Ovary (tissue), 9 donors: ENCODE results near the gene PALD1. TPM values are rescaled to one million over a fixed set of nuclear protein-coding genes. Genes with fewer than 3 reads are reported as not detected.

ENCODE experiments used
- DNase-seq, 5 donors: peaks; one replicate each; pipeline ENCODE4 v3.0.0-alpha.2; 2019 to 2020
- H3K27ac ChIP-seq, 2 donors: fragments of 200-600 bp; one replicate each; pipeline versions ENCODE4 v1.5.1 to v1.8.0; 2019 to 2022
- H3K27me3 ChIP-seq: fragments of 200-600 bp; one replicate; pipeline ENCODE4 v1.8.0; 2022
- H3K36me3 ChIP-seq: fragments of 200-600 bp; sonication (generic); one replicate; pipeline ENCODE4 v1.5.1; 2019
- H3K4me1 ChIP-seq: one replicate; pipeline ENCODE4 v1.8.1; 2013; ENCODE audit warnings: mild to moderate bottlenecking, moderate library complexity; ENCODE audit not compliant: insufficient read depth
- H3K4me3 ChIP-seq: fragments of 200-600 bp; sonication (generic); one replicate; pipeline ENCODE4 v1.5.1; 2017
- H3K9me3 ChIP-seq, 2 donors: fragments of 200-600 bp in 1 of 2; sonication (generic) in 1 of 2; one replicate each; pipeline versions ENCODE4 v1.5.1 to v1.8.1; 2013 to 2019; ENCODE audit warnings: mild to moderate bottlenecking in 1 of 2, moderate library complexity in 1 of 2
- EP300 ChIP-seq: sonication (generic); formaldehyde crosslinking; IDR thresholded peaks from one replicate; pipeline ENCODE4 v1.6.1; 2017; ENCODE audit warnings: antibody characterized with exemption
- POLR2A ChIP-seq: fragments of 450-650 bp; IDR thresholded peaks from one replicate; pipeline ENCODE4 v1.6.1; 2017; ENCODE audit warnings: antibody characterized with exemption, mild to moderate bottlenecking, moderate library complexity
- WGBS, 3 donors: extraction: QIAGEN DNeasy Blood & Tissue Kit in 1 of 3; methylation state at CpG; one replicate each; pipeline versions ENCODE4 v1.1.5 to v1.1.7; 2013 to 2017; 5-methylcytosine and 5-hydroxymethylcytosine counted together
- intact Hi-C, 4 donors: fragments of 100-400 bp; cut with DNase I; formaldehyde crosslinking; loops; one replicate each; pipeline versions ENCODE4 v1.11.0 to v1.15.1; 2022 to 2023
- polyA plus RNA-seq, 2 donors: library from polyadenylated mRNA; stranded (reverse); fragments of 200-250 nt in 1 of 2; fragments of 350-450 nt in 1 of 2; fragmentation: Illumina TruSeq in 1 of 2; extraction: RNeasy Lipid Tissue Mini Kit (QIAGEN cat#74804) in 1 of 2; gene quantifications; one replicate each; pipeline ENCODE4 v1.2.3, GENCODE V29; 2013 to 2014
- total RNA-seq, 7 donors: library from RNA; depleted of rRNA in 2 of 7; stranded (reverse); fragments of >200 nt in 2 of 7; fragmentation: NEBNext Ultra II Directional in 3 of 7; extraction: Animal tissue kit (Norgen Biotek cat#: 25700) in 3 of 7; gene quantifications; one replicate each; pipeline versions ENCODE4 v1.1.0 to v1.2.4, GENCODE V29; 2016 to 2023
- TF ChIP-seq, protein P1 (sequence below), 3 donors: fragments of 450-650 bp in 2 of 3; fragments of 200-600 bp in 1 of 3; IDR thresholded peaks; one replicate each; pipeline versions ENCODE4 v1.5.1 to v1.8.0; 2016 to 2022; ENCODE audit warnings: antibody characterized with exemption in 3 of 3, mild to moderate bottlenecking in 1 of 3
- donor health status: DM: no; HTN: no; CAD: no; lungs with moderate emphysema.
- donor health status: DM: no; HTN: no; CAD: no.
- donor health status: Bipolar disorder and iron deficiency.
- donor health status: DM: yes; HTN: yes; CAD: no.
- donor health status: DM: no; HTN: no; CAD: no.
- donor health status: DM: yes; HTN: yes; CAD: no.

The PALD1 gene
- total and polyA plus RNA-seq, 9 donors = 2.2 to 10.5 (median 6.8) TPM

- Histone ChIP-seq H3K36me3 (no peaks in the 10 kb centered on the region), H3K4me1 (no peaks in the 10 kb centered on the region), H3K27ac (no peak overlapping the region), H3K27me3 (no peaks in the 10 kb centered on the region), H3K9me3 (no peaks in the 10 kb centered on the region), H3K4me3 (no peak overlapping the region)
- 76 to 81% (median 81%) methylated on average over 8 of the region's 8 CpGs for WGBS, 3 donors
- no peak for TF ChIP-seq POLR2A
- no peak for TF ChIP-seq EP300
- TF ChIP-seq, protein P1, sequence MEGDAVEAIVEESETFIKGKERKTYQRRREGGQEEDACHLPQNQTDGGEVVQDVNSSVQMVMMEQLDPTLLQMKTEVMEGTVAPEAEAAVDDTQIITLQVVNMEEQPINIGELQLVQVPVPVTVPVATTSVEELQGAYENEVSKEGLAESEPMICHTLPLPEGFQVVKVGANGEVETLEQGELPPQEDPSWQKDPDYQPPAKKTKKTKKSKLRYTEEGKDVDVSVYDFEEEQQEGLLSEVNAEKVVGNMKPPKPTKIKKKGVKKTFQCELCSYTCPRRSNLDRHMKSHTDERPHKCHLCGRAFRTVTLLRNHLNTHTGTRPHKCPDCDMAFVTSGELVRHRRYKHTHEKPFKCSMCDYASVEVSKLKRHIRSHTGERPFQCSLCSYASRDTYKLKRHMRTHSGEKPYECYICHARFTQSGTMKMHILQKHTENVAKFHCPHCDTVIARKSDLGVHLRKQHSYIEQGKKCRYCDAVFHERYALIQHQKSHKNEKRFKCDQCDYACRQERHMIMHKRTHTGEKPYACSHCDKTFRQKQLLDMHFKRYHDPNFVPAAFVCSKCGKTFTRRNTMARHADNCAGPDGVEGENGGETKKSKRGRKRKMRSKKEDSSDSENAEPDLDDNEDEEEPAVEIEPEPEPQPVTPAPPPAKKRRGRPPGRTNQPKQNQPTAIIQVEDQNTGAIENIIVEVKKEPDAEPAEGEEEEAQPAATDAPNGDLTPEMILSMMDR (IDR thresholded peaks at IDR 0.05) = no peak
- DNase-seq = no peak
- intact Hi-C loops = no loop called here
Observed at GRCh38 chr10:70596860-70597809, 118.6 kb downstream of the PALD1 start.

- no peak for DNase-seq
- WGBS, 3 donors = 94 to 96% (median 95%) methylated on average over 30 to 34 of the region's 34 CpGs
- TF ChIP-seq, protein P1 (IDR thresholded peaks at IDR 0.05) = no peak
- TF ChIP-seq EP300 (no peak), POLR2A (no peak)
- H3K27ac ChIP-seq = no peak overlapping the region
- no peaks in the 10 kb centered on the region for H3K27me3 ChIP-seq
- H3K9me3 ChIP-seq = no peaks in the 10 kb centered on the region
- H3K36me3 ChIP-seq = no peaks in the 10 kb centered on the region
- no peaks in the 10 kb centered on the region for H3K4me1 ChIP-seq
- intact Hi-C loops = no loop called here
- H3K4me3 ChIP-seq = no peak overlapping the region
Observed at GRCh38 chr10:70597856-70598815, 119.6 kb downstream of the PALD1 start.

DNA sequence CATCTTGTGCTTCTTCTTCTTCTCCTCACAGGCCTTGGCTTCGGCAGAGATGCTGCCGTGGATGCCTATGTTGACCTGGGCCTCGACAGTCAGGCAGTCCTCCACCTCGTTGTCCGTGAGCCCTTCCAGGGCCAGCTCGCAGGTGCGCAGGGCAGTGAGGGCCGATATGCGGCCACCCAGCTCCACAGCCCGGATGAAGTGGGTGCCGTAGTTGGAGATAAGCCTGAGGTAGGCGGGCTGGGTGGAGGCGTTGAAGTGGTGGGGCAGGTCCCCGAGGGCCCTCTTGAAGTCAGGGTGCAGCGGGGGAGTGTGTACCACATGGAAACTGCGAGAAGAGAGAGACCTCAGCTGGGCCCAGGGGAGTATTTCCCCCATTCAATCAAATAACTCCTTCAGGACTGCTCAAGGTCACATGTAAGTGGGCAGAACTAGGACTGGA is 120.3 kb downstream of the PALD1 start:
- WGBS, 3 donors = 72 to 78% (median 77%) methylated on average over 16 of the region's 16 CpGs
- intact Hi-C loops = no loop called here
- Histone ChIP-seq H3K27ac (no peak overlapping the region), H3K4me3 (no peak overlapping the region), H3K9me3 (no peaks in the 10 kb centered on the region), H3K4me1 (no peaks in the 10 kb centered on the region), H3K27me3 (no peaks in the 10 kb centered on the region), H3K36me3 (no peaks in the 10 kb centered on the region)
- TF ChIP-seq POLR2A (no peak), EP300 (no peak)
- DNase-seq = no peak

GRCh38 chr10:70599319-70599718 is 120.8 kb downstream of the PALD1 start:
- H3K9me3 ChIP-seq = no peaks in the 10 kb centered on the region
- H3K27me3 ChIP-seq = no peaks in the 10 kb centered on the region
- no peaks in the 10 kb centered on the region for H3K4me1 ChIP-seq
- no peak overlapping the region for H3K4me3 ChIP-seq
- H3K27ac ChIP-seq = no peak overlapping the region
- no peaks in the 10 kb centered on the region for H3K36me3 ChIP-seq
- WGBS, 3 donors = 85 to 91% (median 86%) methylated on average over 8 of the region's 8 CpGs
- intact Hi-C loops = no loop called here
- DNase-seq = no peak
- TF ChIP-seq EP300 (no peak), POLR2A (no peak)
- TF ChIP-seq, protein P1 (IDR thresholded peaks at IDR 0.05) = no peak
